CD14-positive monocyte (primary cell): Measurements from ENCODE around the gene LTV1. TPM values are rescaled to one million over a fixed set of nuclear protein-coding genes. Genes with fewer than 3 reads are reported as not detected.

ENCODE experiments used
- DNase-seq, 3 donors: peaks; one replicate each; pipeline ENCODE4 v3.0.0-alpha.2; 2011 to 2022
- H2AFZ ChIP-seq: 2 replicates; pipeline ENCODE4 v1.6.0; 2012; ENCODE audit warnings: mild to moderate bottlenecking, low read depth, low read length, inconsistent platforms; ENCODE audit not compliant: insufficient read depth, poor library complexity, severe bottlenecking
- H3K27ac ChIP-seq, 2 donors: 1 replicate in 1 of 2; 2 replicates in 1 of 2; pipeline ENCODE4 v1.5.1; 2012 to 2013; ENCODE audit warnings: low read length in 2 of 2, control low read depth in 1 of 2, inconsistent platforms in 1 of 2, low read depth in 1 of 2, mild to moderate bottlenecking in 1 of 2
- H3K27me3 ChIP-seq, 2 donors: one replicate each; pipeline versions ENCODE4 v1.6.0 to v1.6.1; 2011 to 2013; ENCODE audit warnings: low read length in 2 of 2; ENCODE audit not compliant: control insufficient read depth in 2 of 2, insufficient read depth in 2 of 2
- H3K36me3 ChIP-seq, 2 donors: replicated peaks in 1 of 2; 1 replicate in 1 of 2; 2 replicates in 1 of 2; pipeline versions ENCODE4 v1.5.1 to v1.6.1; 2012 to 2013; ENCODE audit warnings: low read length in 2 of 2, control low read depth in 1 of 2, inconsistent platforms in 1 of 2, mild to moderate bottlenecking in 1 of 2; ENCODE audit not compliant: insufficient read depth in 2 of 2, control insufficient read depth in 1 of 2
- H3K4me1 ChIP-seq, 2 donors: 1 replicate in 1 of 2; 2 replicates in 1 of 2; pipeline versions ENCODE4 v1.5.1 to v1.6.1; 2012 to 2013; ENCODE audit warnings: low read length in 2 of 2, control low read depth in 1 of 2, inconsistent platforms in 1 of 2, mild to moderate bottlenecking in 1 of 2, moderate library complexity in 1 of 2; ENCODE audit not compliant: insufficient read depth in 2 of 2, control insufficient read depth in 1 of 2
- H3K4me2 ChIP-seq: replicated peaks from 2 replicates; pipeline ENCODE3; 2012; ENCODE audit warnings: low read length, moderate library complexity, mild to moderate bottlenecking; ENCODE audit not compliant: poor library complexity, severe bottlenecking; ENCODE audit errors: extremely low read depth
- H3K4me3 ChIP-seq, 3 experiments: fragments of 200-600 bp in 1 of 3; sonication (generic) in 1 of 3; replicated peaks in 1 of 3; 1 replicate in 2 of 3; 2 replicates in 1 of 3; pipeline ENCODE4 v1.5.1; 2011 to 2013; ENCODE audit warnings: low read length in 3 of 3, mild to moderate bottlenecking in 3 of 3, control low read depth in 2 of 3, low read depth in 2 of 3, inconsistent platforms in 1 of 3, moderate library complexity in 1 of 3
- H3K79me2 ChIP-seq: 2 replicates; pipeline ENCODE4 v1.6.0; 2012; ENCODE audit warnings: mild to moderate bottlenecking, control low read depth, inconsistent platforms, low read length, moderate library complexity; ENCODE audit not compliant: insufficient read depth
- H3K9ac ChIP-seq: 2 replicates; pipeline ENCODE4 v1.6.0; 2017; ENCODE audit warnings: low read length, mild to moderate bottlenecking; ENCODE audit not compliant: insufficient read depth, poor library complexity, severe bottlenecking
- H3K9me3 ChIP-seq, 2 donors: replicated peaks in 1 of 2; 1 replicate in 1 of 2; 2 replicates in 1 of 2; pipeline versions ENCODE4 v1.5.1 to v1.6.1; 2012 to 2013; ENCODE audit warnings: low read length in 2 of 2, control low read depth in 1 of 2; ENCODE audit not compliant: control insufficient read depth in 1 of 2, insufficient read depth in 1 of 2
- H4K20me1 ChIP-seq: 2 replicates; pipeline ENCODE4 v1.6.0; 2012; ENCODE audit warnings: mild to moderate bottlenecking, low read length, control low read depth, moderate library complexity; ENCODE audit not compliant: insufficient read depth
- H3K27ac Mint-ChIP-seq, 7 donors: one replicate each; pipeline ENCODE4 v1.8.0; 2020; ENCODE audit warnings: mild to moderate bottlenecking in 7 of 7, mixed read lengths in 7 of 7, moderate library complexity in 6 of 7, inconsistent platforms in 2 of 7
- H3K27me3 Mint-ChIP-seq, 3 donors: one replicate each; pipeline ENCODE4 v1.8.0; 2021 to 2022; ENCODE audit warnings: low read depth in 3 of 3, mild to moderate bottlenecking in 3 of 3, mixed read lengths in 3 of 3, moderate library complexity in 3 of 3, inconsistent platforms in 1 of 3
- H3K36me3 Mint-ChIP-seq, 2 donors: one replicate each; pipeline ENCODE4 v1.8.0; 2020; ENCODE audit warnings: mixed read lengths in 2 of 2, inconsistent platforms in 1 of 2, mild to moderate bottlenecking in 1 of 2
- H3K4me1 Mint-ChIP-seq: one replicate; pipeline ENCODE4 v1.8.0; 2020; ENCODE audit warnings: mild to moderate bottlenecking, mixed read lengths
- H3K4me3 Mint-ChIP-seq, 2 donors: one replicate each; pipeline ENCODE4 v1.8.0; 2020; ENCODE audit warnings: mild to moderate bottlenecking in 2 of 2, mixed read lengths in 2 of 2, moderate library complexity in 1 of 2
- H3K9me3 Mint-ChIP-seq, 7 donors: one replicate each; pipeline ENCODE4 v1.8.0; 2020 to 2022; ENCODE audit warnings: mixed read lengths in 7 of 7, mild to moderate bottlenecking in 6 of 7, moderate library complexity in 6 of 7, inconsistent platforms in 2 of 7
- CTCF ChIP-seq: fragments of 200-600 bp; IDR thresholded peaks from one replicate; pipeline ENCODE4 v1.8.0; 2022; ENCODE audit warnings: antibody characterized with exemption, mild to moderate bottlenecking
- WGBS: methylation state at CpG from one replicate; pipeline ENCODE4 v1.1.5; 2013; ENCODE audit warnings: missing lambda C conversion rate; ENCODE audit not compliant: insufficient coverage; 5-methylcytosine and 5-hydroxymethylcytosine counted together
- intact Hi-C, 2 donors: fragments of 100-400 bp; cut with micrococcal nuclease; formaldehyde crosslinking; loops; one replicate each; pipeline versions ENCODE4 v1.15.0 to v1.15.1; 2023
- polyA plus RNA-seq, 3 donors: library from polyadenylated mRNA; depleted of rRNA in 1 of 3; unstranded in 2 of 3; stranded (reverse) in 1 of 3; fragments of 300-500 nt in 2 of 3; fragments of >200 nt in 1 of 3; fragmentation: Illumina TruSeq in 2 of 3; gene quantifications; 1 replicate in 2 of 3; 2 replicates in 1 of 3; pipeline ENCODE4 v1.2.3, GENCODE V29; 2012 to 2021

LTV1 gene
- polyA plus RNA-seq, 3 donors: 10.5 to 15.4 (median 11.6) TPM

- Histone ChIP-seq H3K4me2 (no peak overlapping the region), H3K9me3 (no peaks in the 10 kb centered on the region), H2AFZ (no peak overlapping the region), H4K20me1 (no peaks in the 10 kb centered on the region), H3K36me3 (no peaks in the 10 kb centered on the region), H3K27ac (no peak overlapping the region), H3K79me2 (no peaks in the 10 kb centered on the region), H3K27me3 (no peaks in the 10 kb centered on the region), H3K9ac (no peak overlapping the region), H3K4me1 (no peaks in the 10 kb centered on the region), H3K4me3 (no peak overlapping the region)
- WGBS: 97% methylated on average over 2 of the region's 2 CpGs
- H3K36me3 Mint-ChIP-seq: peaks cover 3% of the 10 kb centered on the region in 2 donors
- peaks cover 15% of the 10 kb centered on the region for H3K4me1 Mint-ChIP-seq
- intact Hi-C loops: no loop called here
- no peak overlapping the region for H3K4me3 Mint-ChIP-seq
- H3K9me3 Mint-ChIP-seq: peaks cover 0 to 3% (median 1%) of the 10 kb centered on the region in 7 donors
- H3K27me3 Mint-ChIP-seq: peaks cover 0 to 2% (median 0%) of the 10 kb centered on the region in 3 donors
- TF ChIP-seq CTCF: no peak
- DNase-seq: no peak
- H3K27ac Mint-ChIP-seq: no peak overlapping the region
Observed at GRCh38 chr6:143900358-143900757, 57.2 kb downstream of the LTV1 start.

- no peak overlapping the region for H3K27ac Mint-ChIP-seq
- Histone ChIP-seq H3K27ac (no peak overlapping the region), H4K20me1 (no peaks in the 10 kb centered on the region), H2AFZ (no peak overlapping the region), H3K4me3 (no peak overlapping the region), H3K27me3 (no peaks in the 10 kb centered on the region), H3K79me2 (no peaks in the 10 kb centered on the region), H3K4me2 (no peak overlapping the region), H3K9ac (no peak overlapping the region), H3K36me3 (no peaks in the 10 kb centered on the region), H3K4me1 (no peaks in the 10 kb centered on the region), H3K9me3 (no peaks in the 10 kb centered on the region)
- DNase-seq: no peak
- TF ChIP-seq CTCF: no peak
- peaks cover 3 to 7% of the 10 kb centered on the region in 2 donors for H3K36me3 Mint-ChIP-seq
- H3K9me3 Mint-ChIP-seq: peaks cover 0 to 6% (median 1%) of the 10 kb centered on the region in 7 donors
- H3K4me3 Mint-ChIP-seq: no peak overlapping the region
- 59% methylated on average over 3 of the region's 6 CpGs for WGBS
- intact Hi-C loops: no loop called here
- H3K27me3 Mint-ChIP-seq: peaks cover 0 to 2% (median 0%) of the 10 kb centered on the region in 3 donors
- peaks cover 5% of the 10 kb centered on the region for H3K4me1 Mint-ChIP-seq
Observed at GRCh38 chr6:143901885-143902750, 59.0 kb downstream of the LTV1 start.
